Body of pancreas (tissue), 4 donors: ENCODE data around the gene PF4V1.

Source experiments
- CTCF ChIP-seq, 7 experiments: fragments of 450-650 bp in 4 of 7; fragments of 200-600 bp in 3 of 7; sonication (generic) in 3 of 7; IDR thresholded peaks; one replicate each; pipeline ENCODE4 v1.5.1; 2016 to 2019; ENCODE audit warnings: antibody characterized with exemption in 7 of 7
- POLR2A ChIP-seq, 3 donors: fragments of 450-650 bp; IDR thresholded peaks; one replicate each; pipeline ENCODE4 v1.6.1; 2016; ENCODE audit warnings: antibody characterized with exemption in 3 of 3, mild to moderate bottlenecking in 2 of 3

GRCh38 chr4:73831569-73831968 is 21.5 kb upstream of the PF4V1 start:
- no peak for TF ChIP-seq POLR2A (IDR thresholded peaks at IDR 0.05)
- no peak for TF ChIP-seq CTCF (IDR thresholded peaks at IDR 0.05)
